ENCODE measurements around the gene SYTL5.
"Not testable (repeated sequence)": the region's sequence is repeated elsewhere in the genome, so short reads cannot be mapped to it uniquely, and the experiment has no call there.

Gene SYTL5

GRCh38 chrX:38006291-38006690 lies at the start of gene SYTL5:
TSS of gene SYTL5 (plus strand) at chrX:38006553. CDS start at chrX:38033890, 27,337 bp downstream.
- no peak for DNase-seq (ENCODE audit: low spot score)

DNA sequence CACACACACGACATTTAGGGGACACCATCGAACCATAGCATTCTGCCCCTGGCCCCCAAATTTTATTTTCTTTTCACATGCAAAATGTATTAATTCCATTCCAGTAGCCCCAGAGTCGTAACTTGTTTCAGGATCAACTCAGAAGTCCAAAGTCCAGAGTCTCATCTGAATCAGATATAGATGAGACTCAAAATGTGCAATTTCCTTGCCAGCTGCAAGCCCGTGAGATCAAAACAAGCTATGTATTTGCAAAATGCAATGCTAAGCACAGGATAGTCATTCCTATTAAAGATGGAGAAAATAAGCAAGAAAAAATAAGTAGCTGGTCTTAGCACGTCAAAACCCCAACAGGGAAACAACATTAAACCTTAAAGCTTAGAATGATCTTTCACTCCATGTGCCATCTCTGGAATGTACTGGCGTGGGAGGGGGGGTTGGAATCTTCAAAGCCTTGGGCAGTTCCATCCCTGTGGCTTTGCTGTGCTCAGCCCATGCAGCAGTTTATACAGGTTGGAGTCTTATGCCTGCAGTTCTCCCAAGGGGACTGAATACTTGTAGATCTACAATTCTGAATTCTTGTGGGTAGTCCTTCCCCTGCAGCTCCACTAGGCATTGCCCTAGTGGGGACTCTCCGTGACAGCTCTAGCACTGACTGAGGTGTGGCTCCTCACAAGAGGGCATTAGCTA lies 47.7 kb upstream of the SYTL5 start:
- no peak for DNase-seq (ENCODE audit: low spot score)

GRCh38 chrX:37959212-37960021 lies 46.9 kb upstream of the SYTL5 start:
- DNase-seq (ENCODE audit: low spot score), result no peak

DNA sequence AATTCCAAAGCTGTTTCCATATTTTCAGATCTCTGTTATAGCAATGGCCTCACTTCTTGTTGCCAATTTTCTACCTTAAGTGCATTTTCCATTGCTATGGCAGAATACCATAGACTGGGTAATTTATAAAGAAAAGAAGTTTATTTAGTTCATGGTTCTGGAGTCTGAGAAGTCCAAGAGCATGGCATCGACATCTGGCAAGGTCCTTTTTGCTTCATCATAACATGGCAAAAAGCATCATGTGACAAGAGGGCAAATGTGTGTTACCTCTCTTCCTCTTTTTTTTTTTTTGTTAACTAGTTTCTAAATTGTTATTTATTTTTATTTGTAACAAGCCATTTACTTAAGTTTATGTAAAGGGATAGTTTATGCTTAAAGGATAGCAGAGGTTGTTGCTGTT lies 45.2 kb upstream of the SYTL5 start:
- no peak for DNase-seq (ENCODE audit: low spot score)

GRCh38 chrX:37967714-37968113 lies 38.6 kb upstream of the SYTL5 start:
- no peak for DNase-seq (ENCODE audit: low spot score)

DNA sequence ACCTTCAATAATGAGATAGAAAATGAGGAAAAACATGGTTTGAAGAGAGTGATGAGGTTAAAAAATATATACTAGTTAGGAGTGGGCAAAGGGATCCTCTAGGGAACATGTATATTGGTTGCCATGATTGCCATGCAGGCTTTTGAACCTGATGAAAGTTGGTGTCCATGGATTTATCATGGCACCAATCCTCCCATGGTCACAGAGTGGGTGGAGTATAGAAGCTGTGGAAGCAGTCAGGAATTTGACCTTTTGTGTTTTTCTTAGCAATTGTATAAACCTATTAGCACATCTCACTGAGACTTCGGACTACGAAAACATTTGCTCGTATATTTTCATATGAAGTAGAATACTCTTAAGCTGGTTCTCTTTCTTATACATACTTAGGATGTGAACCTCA lies 30.9 kb upstream of the SYTL5 start:
- no peak for DNase-seq (ENCODE audit: low spot score)

DNA sequence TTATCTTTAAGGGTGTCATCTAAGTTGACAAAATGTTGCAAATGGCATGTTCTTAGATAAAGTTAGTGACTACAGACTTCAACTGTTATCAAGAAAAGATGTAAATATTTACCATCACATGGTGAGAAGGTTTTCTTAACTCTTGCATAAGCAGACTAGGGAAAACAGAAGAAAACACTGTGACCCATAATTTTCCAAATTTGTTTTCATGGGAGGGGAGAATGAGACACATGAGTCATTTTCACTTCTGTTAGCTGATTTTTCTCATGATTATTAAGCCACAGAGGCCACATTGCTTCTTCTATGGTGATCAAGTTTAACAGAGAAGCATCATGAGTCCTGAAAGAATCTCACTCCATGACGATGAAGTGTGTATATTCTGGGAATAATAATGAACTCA lies 30.2 kb upstream of the SYTL5 start:
- no peak for DNase-seq (ENCODE audit: low spot score)

GRCh38 chrX:37984880-37985279 lies 21.5 kb upstream of the SYTL5 start:
- DNase-seq (ENCODE audit: low spot score), result no peak

GRCh38 chrX:37986893-37987292 lies 19.5 kb upstream of the SYTL5 start:
- DNase-seq (ENCODE audit: low spot score), result no peak

- DNase-seq (ENCODE audit: low spot score), result no peak
Observed at GRCh38 chrX:37989304-37989703, 17.0 kb upstream of the SYTL5 start.

DNA sequence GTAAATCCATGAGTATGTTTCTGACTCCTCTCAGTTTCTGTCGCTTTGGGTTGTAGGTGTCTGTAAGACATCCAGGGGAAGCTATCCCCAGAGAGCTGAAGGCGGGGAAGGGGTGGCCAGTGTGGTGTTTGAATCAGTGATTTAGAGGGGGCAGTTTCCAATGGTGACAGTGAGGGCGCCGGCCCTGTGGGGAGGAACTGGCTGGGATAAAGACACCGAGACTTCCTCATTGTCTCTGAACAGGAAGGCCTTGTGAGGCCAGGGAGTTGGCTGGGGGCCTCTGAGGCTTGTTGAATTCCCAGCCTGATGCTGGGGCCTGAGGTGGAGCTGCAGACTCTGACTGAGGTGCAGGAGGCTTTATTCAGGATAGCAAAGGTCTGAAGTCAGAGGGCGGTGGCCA lies 15.1 kb upstream of the SYTL5 start:
- not testable (repeated sequence) for DNase-seq (ENCODE audit: low spot score)

- DNase-seq (ENCODE audit: low spot score), result no peak
Observed at GRCh38 chrX:37993176-37993575, 13.2 kb upstream of the SYTL5 start.

GRCh38 chrX:37993837-37994619 lies 12.3 kb upstream of the SYTL5 start:
- peak; percentile 8 for DNase-seq (ENCODE audit: low spot score)

- no peak for DNase-seq (ENCODE audit: low spot score)
Observed at GRCh38 chrX:37995428-37995827, 10.9 kb upstream of the SYTL5 start.

DNA sequence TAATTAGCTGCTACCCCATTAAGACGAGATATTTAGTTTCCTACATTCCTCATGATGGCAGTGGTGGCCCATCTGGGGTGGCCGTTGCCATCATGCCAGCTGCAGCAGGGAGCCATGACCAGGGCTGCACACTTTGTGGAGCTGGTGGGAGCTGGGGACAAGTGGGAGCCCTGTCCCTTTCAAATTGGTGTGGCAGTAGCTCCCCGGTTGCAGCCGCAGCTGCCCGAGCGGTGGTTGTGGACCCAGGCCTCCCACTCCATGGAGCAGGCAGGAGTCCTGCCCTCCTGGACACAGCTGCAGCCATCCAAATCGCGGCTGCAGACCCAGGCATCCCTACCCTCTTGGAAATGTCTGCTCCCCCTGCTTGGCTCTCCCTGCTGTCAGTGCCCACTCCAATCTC lies 9.3 kb upstream of the SYTL5 start:
- no peak for DNase-seq (ENCODE audit: low spot score)

DNA sequence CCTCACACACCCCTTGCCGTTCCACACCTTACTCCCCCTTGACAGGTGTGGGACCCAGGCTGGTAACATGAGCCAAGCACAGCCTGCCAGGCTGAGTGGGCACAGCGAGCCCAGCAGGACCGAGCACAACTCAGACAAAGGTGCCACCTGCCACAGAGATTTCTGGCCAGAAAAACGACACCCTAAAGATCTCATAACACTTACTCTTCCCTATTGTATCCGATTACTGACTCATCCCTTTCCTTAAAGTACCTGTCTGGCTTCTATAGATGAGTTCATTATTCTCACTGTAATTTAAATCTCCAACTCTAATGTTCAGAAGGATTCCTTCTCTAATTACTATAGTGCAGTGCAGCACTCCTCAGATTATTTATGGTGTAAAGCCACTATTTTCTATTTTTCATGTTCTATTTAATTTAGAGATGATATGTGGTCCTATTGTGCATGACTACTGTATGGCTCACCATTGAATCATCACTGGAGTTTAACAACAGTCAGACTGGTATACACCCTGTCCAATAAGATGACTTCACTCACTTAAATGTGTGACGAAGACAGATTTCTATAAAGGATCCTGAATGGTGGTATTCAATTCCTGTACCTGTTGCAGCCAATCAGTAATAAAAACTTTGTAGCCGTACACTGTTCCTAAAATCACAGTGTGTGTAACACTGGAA lies 7.6 kb upstream of the SYTL5 start:
- DNase-seq (ENCODE audit: low spot score), result no peak

DNA sequence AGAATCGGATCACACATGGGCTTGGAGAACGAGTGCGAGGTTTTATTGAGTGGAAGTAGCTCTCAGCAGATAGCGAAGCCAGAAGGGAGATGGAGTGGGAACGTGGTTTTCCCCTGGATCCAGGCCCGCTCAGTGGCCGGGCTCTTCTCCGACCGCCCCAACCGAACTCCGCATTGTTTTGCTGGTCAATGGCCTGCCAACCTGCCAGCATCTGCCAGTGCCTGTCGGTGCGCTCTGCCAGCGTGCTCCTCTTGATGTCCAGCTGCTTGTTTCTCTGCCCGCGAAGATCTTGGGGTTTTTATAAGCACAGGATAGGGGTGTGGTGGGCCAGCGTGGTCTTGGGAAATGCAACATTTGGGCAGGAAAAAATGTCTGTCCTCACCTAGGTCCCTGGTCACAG lies 5.6 kb upstream of the SYTL5 start:
- no peak for DNase-seq (ENCODE audit: low spot score)

GRCh38 chrX:38004046-38004445 lies 2.3 kb upstream of the SYTL5 start:
- no peak for DNase-seq (ENCODE audit: low spot score)

GRCh38 chrX:38006778-38007177 lies 425 bp downstream of the SYTL5 start:
- DNase-seq (ENCODE audit: low spot score), result no peak

GRCh38 chrX:38008658-38009057 lies 2.3 kb downstream of the SYTL5 start:
- DNase-seq (ENCODE audit: low spot score), result no peak

- no peak for DNase-seq (ENCODE audit: low spot score)
Observed at GRCh38 chrX:38009641-38010040, 3.3 kb downstream of the SYTL5 start.

DNA sequence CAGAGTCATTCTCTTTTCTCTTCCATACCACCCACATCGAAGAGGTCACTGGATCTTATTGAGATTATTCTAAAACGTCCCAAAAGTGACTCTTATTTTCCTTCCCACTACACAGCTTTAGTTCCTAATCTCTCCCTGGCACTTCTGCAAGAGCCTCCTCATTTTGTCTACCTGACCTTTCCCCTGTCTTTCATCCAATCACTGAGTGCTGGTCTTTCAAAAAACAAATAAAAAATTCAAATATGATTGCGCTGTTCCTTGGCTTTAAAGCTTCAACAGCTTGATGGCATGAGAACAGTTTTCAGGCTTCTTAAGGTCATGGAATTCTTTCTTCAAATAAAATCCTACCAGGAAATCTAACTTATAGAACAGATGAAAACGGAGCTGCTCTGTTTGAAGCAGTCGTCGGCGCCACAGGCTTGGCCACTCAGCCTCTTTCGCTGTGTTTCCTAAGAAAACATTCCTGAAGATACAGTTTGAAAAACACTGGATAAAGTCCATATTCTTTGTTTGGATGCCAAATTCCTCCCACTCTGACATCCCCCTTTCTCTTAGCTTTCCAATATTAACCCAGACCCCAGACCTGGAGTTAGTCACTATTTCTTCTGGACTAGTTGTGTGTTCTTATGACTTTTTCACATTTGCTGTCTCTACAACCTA lies 12.5 kb downstream of the SYTL5 start:
- no peak for DNase-seq (ENCODE audit: low spot score)
